Astrocyte (in vitro differentiated cells and primary cell): Measurements from ENCODE around the gene RASGRF2. TPM values are rescaled to one million over a fixed set of nuclear protein-coding genes. Genes with fewer than 3 reads are reported as not detected.

Source experiments
- DNase-seq: peaks from one replicate; pipeline ENCODE4 v3.0.0-alpha.2; 2010; ENCODE audit warnings: low read depth
- FAIRE-seq: peaks from 2 replicates; lab custom pipeline; 2011; peaks lifted over from hg19 to GRCh38; lab: Jason Lieb, UNC
- H2AFZ ChIP-seq: 2 replicates; pipeline ENCODE4 v1.6.0; 2012; ENCODE audit warnings: low read depth, low read length, inconsistent platforms
- H3K27ac ChIP-seq: 2 replicates; pipeline ENCODE4 v1.5.1; 2011; ENCODE audit warnings: low read depth, low read length, inconsistent platforms
- H3K27me3 ChIP-seq: 2 replicates; pipeline ENCODE4 v1.6.0; 2011; ENCODE audit warnings: low read length, inconsistent platforms; ENCODE audit not compliant: insufficient read depth
- H3K36me3 ChIP-seq: 2 replicates; pipeline ENCODE4 v1.5.1; 2011; ENCODE audit warnings: low read length, inconsistent platforms; ENCODE audit not compliant: insufficient read depth
- H3K4me1 ChIP-seq: 2 replicates; pipeline ENCODE4 v1.5.1; 2011; ENCODE audit warnings: low read length, inconsistent platforms; ENCODE audit not compliant: insufficient read depth
- H3K4me2 ChIP-seq: 2 replicates; pipeline ENCODE4 v1.6.0; 2012; ENCODE audit warnings: low read length, inconsistent platforms
- H3K4me3 ChIP-seq: 2 replicates; pipeline ENCODE4 v1.5.1; 2011; ENCODE audit warnings: low read depth, mild to moderate bottlenecking, low read length, inconsistent platforms; ENCODE audit not compliant: insufficient read depth
- H3K79me2 ChIP-seq: 2 replicates; pipeline ENCODE4 v1.6.0; 2012; ENCODE audit warnings: mild to moderate bottlenecking, low read length, inconsistent platforms; ENCODE audit not compliant: insufficient read depth
- H3K9ac ChIP-seq: 2 replicates; pipeline ENCODE4 v1.6.0; 2012; ENCODE audit warnings: mild to moderate bottlenecking, low read length, inconsistent platforms
- H3K9me3 ChIP-seq: 2 replicates; pipeline ENCODE4 v1.5.1; 2012; ENCODE audit warnings: low read depth, mild to moderate bottlenecking, low read length, inconsistent platforms; ENCODE audit not compliant: insufficient read depth
- H4K20me1 ChIP-seq: 2 replicates; pipeline ENCODE4 v1.6.0; 2012; ENCODE audit warnings: low read length, inconsistent platforms; ENCODE audit not compliant: insufficient read depth
- H3K27ac Mint-ChIP-seq: one replicate; pipeline ENCODE4 v1.8.0; 2021; ENCODE audit warnings: mild to moderate bottlenecking, mixed read lengths; ENCODE audit not compliant: unreplicated experiment
- H3K27me3 Mint-ChIP-seq: one replicate; pipeline ENCODE4 v1.8.0; 2021; ENCODE audit warnings: low read depth, mixed read lengths; ENCODE audit not compliant: unreplicated experiment
- H3K36me3 Mint-ChIP-seq: one replicate; pipeline ENCODE4 v1.8.0; 2021; ENCODE audit warnings: low read depth, mixed read lengths; ENCODE audit not compliant: unreplicated experiment
- H3K4me1 Mint-ChIP-seq: one replicate; pipeline ENCODE4 v1.8.0; 2021; ENCODE audit warnings: low read depth, mixed read lengths; ENCODE audit not compliant: unreplicated experiment
- H3K4me3 Mint-ChIP-seq: one replicate; pipeline ENCODE4 v1.8.0; 2021; ENCODE audit warnings: mild to moderate bottlenecking, moderate library complexity, mixed read lengths; ENCODE audit not compliant: unreplicated experiment
- H3K9me3 Mint-ChIP-seq: one replicate; pipeline ENCODE4 v1.8.0; 2021; ENCODE audit warnings: mild to moderate bottlenecking, mixed read lengths; ENCODE audit not compliant: unreplicated experiment
- EZH2 ChIP-seq: IDR thresholded peaks from 2 replicates; pipeline ENCODE4 v1.6.1; 2012; ENCODE audit warnings: mild to moderate bottlenecking, low read length, inconsistent platforms; ENCODE audit not compliant: insufficient read depth
- total RNA-seq: library from RNA; stranded (reverse); gene quantifications from 2 replicates; pipeline ENCODE4 v1.2.1, GENCODE V29; 2021
- TF ChIP-seq, protein P1 (sequence below): IDR thresholded peaks from 2 replicates; pipeline ENCODE4 v1.5.1; 2011; ENCODE audit warnings: low read depth, mild to moderate bottlenecking, inconsistent platforms, low read length, moderate library complexity; ENCODE audit not compliant: insufficient read depth

Gene RASGRF2
- total RNA-seq, 1 donor from 2014 or later = 8.0 TPM

DNA sequence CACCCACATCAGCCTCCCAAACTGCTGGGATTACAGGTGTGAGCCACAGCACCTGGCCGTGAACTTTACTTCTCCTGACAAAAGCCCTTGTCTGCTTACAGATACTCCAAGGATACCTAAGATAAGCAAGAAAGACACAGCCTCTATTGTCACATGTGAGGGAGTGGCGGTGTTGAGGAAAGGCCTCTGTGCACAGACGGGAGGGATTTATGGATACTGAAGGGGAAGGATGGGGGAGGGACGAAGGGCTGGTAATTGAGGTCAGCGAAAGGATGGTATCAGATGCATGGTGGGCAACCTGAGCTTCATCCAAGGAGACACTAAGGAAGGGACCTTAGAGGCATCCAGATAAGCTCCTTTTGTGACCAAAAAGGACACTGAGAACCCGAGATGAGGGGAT is 206.3 kb downstream of the RASGRF2 start:
- Histone ChIP-seq H3K4me3 (no peak overlapping the region), H3K4me2 (no peak overlapping the region), H3K27ac (no peak overlapping the region), H3K27me3 (no peaks in the 10 kb centered on the region), H3K79me2 (no peaks in the 10 kb centered on the region), H3K9me3 (no peaks in the 10 kb centered on the region), H3K9ac (no peak overlapping the region), H2AFZ (no peak overlapping the region), H3K36me3 (no peaks in the 10 kb centered on the region), H3K4me1 (no peaks in the 10 kb centered on the region), H4K20me1 (no peaks in the 10 kb centered on the region)
- peaks cover 14% of the 10 kb centered on the region for H3K4me1 Mint-ChIP-seq
- peaks cover 4% of the 10 kb centered on the region for H3K9me3 Mint-ChIP-seq
- H3K27me3 Mint-ChIP-seq = peaks cover 3% of the 10 kb centered on the region
- H3K4me3 Mint-ChIP-seq = no peak overlapping the region
- FAIRE-seq (no peak), DNase-seq (no peak)
- TF ChIP-seq EZH2 = no peak
- TF ChIP-seq, protein P1, sequence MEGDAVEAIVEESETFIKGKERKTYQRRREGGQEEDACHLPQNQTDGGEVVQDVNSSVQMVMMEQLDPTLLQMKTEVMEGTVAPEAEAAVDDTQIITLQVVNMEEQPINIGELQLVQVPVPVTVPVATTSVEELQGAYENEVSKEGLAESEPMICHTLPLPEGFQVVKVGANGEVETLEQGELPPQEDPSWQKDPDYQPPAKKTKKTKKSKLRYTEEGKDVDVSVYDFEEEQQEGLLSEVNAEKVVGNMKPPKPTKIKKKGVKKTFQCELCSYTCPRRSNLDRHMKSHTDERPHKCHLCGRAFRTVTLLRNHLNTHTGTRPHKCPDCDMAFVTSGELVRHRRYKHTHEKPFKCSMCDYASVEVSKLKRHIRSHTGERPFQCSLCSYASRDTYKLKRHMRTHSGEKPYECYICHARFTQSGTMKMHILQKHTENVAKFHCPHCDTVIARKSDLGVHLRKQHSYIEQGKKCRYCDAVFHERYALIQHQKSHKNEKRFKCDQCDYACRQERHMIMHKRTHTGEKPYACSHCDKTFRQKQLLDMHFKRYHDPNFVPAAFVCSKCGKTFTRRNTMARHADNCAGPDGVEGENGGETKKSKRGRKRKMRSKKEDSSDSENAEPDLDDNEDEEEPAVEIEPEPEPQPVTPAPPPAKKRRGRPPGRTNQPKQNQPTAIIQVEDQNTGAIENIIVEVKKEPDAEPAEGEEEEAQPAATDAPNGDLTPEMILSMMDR = no peak
- H3K27ac Mint-ChIP-seq = no peak overlapping the region
- no peaks in the 10 kb centered on the region for H3K36me3 Mint-ChIP-seq

DNA sequence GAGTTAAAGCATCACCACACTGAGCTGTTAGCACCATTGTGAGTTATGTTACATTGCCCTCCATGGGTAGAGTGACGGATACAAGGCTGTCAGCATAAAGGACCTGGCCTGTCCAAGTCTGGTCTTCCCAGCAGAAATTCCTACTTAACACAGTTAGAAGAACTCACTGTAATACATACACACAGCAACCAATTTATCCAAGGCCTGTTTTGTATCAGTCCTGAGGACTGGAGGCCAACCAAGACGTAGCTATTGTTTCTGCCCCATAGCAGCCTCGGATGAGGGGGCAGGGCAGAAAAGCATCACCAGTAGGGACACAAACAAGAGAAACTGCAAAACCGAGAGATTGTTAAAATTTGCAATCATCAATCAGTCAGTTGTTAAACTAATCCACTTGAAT is 206.9 kb downstream of the RASGRF2 start:
- no peak for DNase-seq
- H2AFZ ChIP-seq = no peak overlapping the region
- no peak overlapping the region for H3K27ac Mint-ChIP-seq
- no peak overlapping the region for H3K4me3 Mint-ChIP-seq
- H3K79me2 ChIP-seq = no peaks in the 10 kb centered on the region
- no peak overlapping the region for H3K27ac ChIP-seq
- no peaks in the 10 kb centered on the region for H3K27me3 ChIP-seq
- H3K36me3 Mint-ChIP-seq = no peaks in the 10 kb centered on the region
- no peaks in the 10 kb centered on the region for H3K4me1 ChIP-seq
- H3K4me3 ChIP-seq = no peak overlapping the region
- no peaks in the 10 kb centered on the region for H4K20me1 ChIP-seq
- H3K9me3 Mint-ChIP-seq = peaks cover 4% of the 10 kb centered on the region
- H3K36me3 ChIP-seq = no peaks in the 10 kb centered on the region
- no peaks in the 10 kb centered on the region for H3K9me3 ChIP-seq
- H3K4me2 ChIP-seq = no peak overlapping the region
- no peak overlapping the region for H3K9ac ChIP-seq
- peaks cover 14% of the 10 kb centered on the region for H3K4me1 Mint-ChIP-seq
- H3K27me3 Mint-ChIP-seq = peaks cover 3% of the 10 kb centered on the region
- no peak for FAIRE-seq
- TF ChIP-seq EZH2 = no peak
- TF ChIP-seq, protein P1 = no peak

DNA sequence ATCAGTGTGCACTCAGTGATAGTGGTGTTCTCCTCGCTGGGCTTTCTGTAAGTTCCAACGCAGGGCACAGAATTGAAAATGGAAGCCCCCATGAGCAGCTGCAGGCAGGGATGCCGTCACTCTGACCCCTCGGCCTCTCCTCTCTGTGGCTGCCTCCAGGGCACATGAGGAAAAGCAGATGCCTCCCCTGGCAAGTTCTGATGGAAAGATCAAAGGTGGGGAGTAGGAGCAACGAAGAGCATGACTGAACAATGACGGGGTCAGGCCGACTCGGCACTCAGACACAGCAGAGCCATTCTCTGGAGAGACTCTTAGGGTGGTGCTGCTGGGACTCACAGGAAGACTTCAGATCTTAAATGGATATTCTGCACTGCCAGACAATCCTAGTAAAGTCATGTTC is 207.4 kb downstream of the RASGRF2 start:
- DNase-seq = no peak
- H3K9ac ChIP-seq = no peak overlapping the region
- Mint-ChIP-seq H3K27ac (no peak overlapping the region), H3K9me3 (peaks cover 4% of the 10 kb centered on the region), H3K27me3 (peaks cover 3% of the 10 kb centered on the region), H3K4me1 (peaks cover 14% of the 10 kb centered on the region), H3K4me3 (no peak overlapping the region), H3K36me3 (no peaks in the 10 kb centered on the region)
- H3K4me3 ChIP-seq = no peak overlapping the region
- no peaks in the 10 kb centered on the region for H3K9me3 ChIP-seq
- no peak overlapping the region for H2AFZ ChIP-seq
- H3K4me2 ChIP-seq = no peak overlapping the region
- no peak overlapping the region for H3K27ac ChIP-seq
- no peaks in the 10 kb centered on the region for H3K79me2 ChIP-seq
- H3K36me3 ChIP-seq = no peaks in the 10 kb centered on the region
- no peaks in the 10 kb centered on the region for H4K20me1 ChIP-seq
- TF ChIP-seq, protein P1 = no peak
- no peak for TF ChIP-seq EZH2
- no peak for FAIRE-seq
- no peaks in the 10 kb centered on the region for H3K27me3 ChIP-seq
- no peaks in the 10 kb centered on the region for H3K4me1 ChIP-seq
